Measurements from ENCODE around the gene PAX8.

- TF ChIP-seq CTCF (IDR thresholded peaks at IDR 0.05; ENCODE audit: poor library complexity), result no peak
- TF ChIP-seq EZH2 (IDR thresholded peaks at IDR 0.05; ENCODE audit: borderline replicate concordance), result no peak
These were observed 49.6 kb downstream of the PAX8 start for GRCh38 chr2:113228991-113229716.

Measured in hepatocyte (in vitro differentiated cells).